ENCODE results near the gene SYNGAP1.

GRCh38 chr6:33418690-33419291, 1.1 kb upstream of the SYNGAP1 start:
- TF ChIP-seq CTCF (IDR thresholded peaks at IDR 0.05) (no peak), EZH2 (IDR thresholded peaks at IDR 0.05) (no peak)
